Panc1 (cell line): ENCODE data around the gene FIBP. TPM values are rescaled to one million over a fixed set of nuclear protein-coding genes. Genes with fewer than 3 reads are reported as not detected.

Experiments
- ATAC-seq: fragments of 200-7000 bp; cut with Tn5 transposase; 2 replicates; pipeline ENCODE4 v1.9.1; 2020; ENCODE audit warnings: mild to moderate bottlenecking, moderate library complexity
- BruUV-seq: library from RNA; stranded (reverse); fragments of 400-500 nt; replicated peaks from 2 replicates; lab custom pipeline; 2021; lab: Mats Ljungman, UMichigan
- CTCF ChIA-PET: fragments of 300-600 bp; sonication (Branson Sonifier 250); formaldehyde crosslinking; loops from one replicate; lab custom pipeline; 2022; ENCODE audit warnings: antibody characterized with exemption; lab: Charles Lee
- POLR2A ChIA-PET: fragments of 300-600 bp; sonication (Branson Sonifier 250); formaldehyde crosslinking; loops from one replicate; lab custom pipeline; 2022; ENCODE audit warnings: antibody characterized with exemption; lab: Charles Lee
- DNase-seq: peaks from one replicate; pipeline ENCODE4 v3.0.0-alpha.2; 2010; ENCODE audit warnings: low read depth, low spot score
- H3K27ac ChIP-seq: 2 replicates; pipeline ENCODE4 v1.5.1; 2011; ENCODE audit warnings: mild to moderate bottlenecking, low read length, inconsistent platforms
- H3K27me3 ChIP-seq: fragments of 200-500 bp; sonication (Bioruptor generic); 2 replicates; pipeline ENCODE4 v1.6.0; 2014; ENCODE audit warnings: low read length, inconsistent platforms; ENCODE audit not compliant: control insufficient read depth, insufficient read depth
- H3K36me3 ChIP-seq: fragments of 200-500 bp; sonication (Bioruptor generic); 2 replicates; pipeline ENCODE4 v1.5.1; 2014; ENCODE audit warnings: inconsistent platforms, mild to moderate bottlenecking, low read length, moderate library complexity; ENCODE audit not compliant: control insufficient read depth, insufficient read depth
- H3K4me1 ChIP-seq: 2 replicates; pipeline ENCODE4 v1.5.1; 2011; ENCODE audit warnings: inconsistent platforms, mild to moderate bottlenecking, low read length, moderate library complexity; ENCODE audit not compliant: control insufficient read depth, insufficient read depth
- H3K4me3 ChIP-seq, 2 experiments: 2 replicates each; pipeline ENCODE4 v1.5.1; 2011 to 2012; ENCODE audit warnings: low read depth in 2 of 2, low read length in 2 of 2, mild to moderate bottlenecking in 2 of 2, inconsistent platforms in 1 of 2, moderate library complexity in 1 of 2
- H3K9me3 ChIP-seq: fragments of 200-500 bp; sonication (Bioruptor generic); 2 replicates; pipeline ENCODE4 v1.5.1; 2014; ENCODE audit warnings: low read depth, mild to moderate bottlenecking, inconsistent platforms, low read length, moderate library complexity; ENCODE audit not compliant: control insufficient read depth, insufficient read depth
- CTCF ChIP-seq: fragments of 450-650 bp; IDR thresholded peaks from 2 replicates; pipeline ENCODE4 v1.5.1; 2017; ENCODE audit warnings: mild to moderate bottlenecking
- POLR2AphosphoS5 ChIP-seq: IDR thresholded peaks from 2 replicates; pipeline ENCODE4 v1.6.1; 2012; ENCODE audit warnings: mild to moderate bottlenecking, low read depth, low read length, moderate library complexity
- SIN3A ChIP-seq: IDR thresholded peaks from 2 replicates; pipeline ENCODE4 v1.6.1; 2012; ENCODE audit warnings: low read depth, mild to moderate bottlenecking, low read length, moderate library complexity, borderline replicate concordance; ENCODE audit not compliant: insufficient read depth
- TCF7L2 ChIP-seq: IDR thresholded peaks from 2 replicates; pipeline ENCODE4 v1.6.1; 2011; ENCODE audit warnings: mild to moderate bottlenecking, low read depth, low read length, inconsistent platforms
- in situ Hi-C: cut with HindIII; loops from 2 replicates; pipeline ENCODE4 v1.10.0; 2016; ENCODE audit warnings: low sequenced_read_pairs, low pct_unique_long_range_greater_than_20kb
- intact Hi-C: fragments of 100-400 bp; cut with micrococcal nuclease; formaldehyde crosslinking; loops from one replicate; pipeline ENCODE4 v1.10.0; 2022; ENCODE audit not compliant: unreplicated experiment
- total RNA-seq: library from RNA; stranded (reverse); gene quantifications from one replicate; pipeline ENCODE4 v1.2.1, GENCODE V29; 2021; ENCODE audit not compliant: unreplicated experiment
- TF ChIP-seq, protein P1 (sequence below), 2 experiments: IDR thresholded peaks; 2 replicates each; pipeline ENCODE4 v1.6.1; 2011 to 2012; ENCODE audit warnings: low read depth in 2 of 2, control low read depth in 1 of 2, low read length in 1 of 2, mild to moderate bottlenecking in 1 of 2, moderate library complexity in 1 of 2; ENCODE audit not compliant: insufficient read depth in 1 of 2

The FIBP gene
- total RNA-seq, 1 experiment from 2014 or later = 105 TPM

GRCh38 chr11:65917077-65917433, 28.8 kb upstream of the FIBP start:
- intact Hi-C loops (no loop called here), in situ Hi-C loops (no loop called here)
- Histone ChIP-seq H3K4me3 (peak overlapping the region; percentile 86 to 97), H3K27ac (peak overlapping the region; percentile 99), H3K9me3 (no peaks in the 10 kb centered on the region), H3K36me3 (peaks cover 3% of the 10 kb centered on the region; the same call in 1 of the 2 replicates), H3K4me1 (peaks cover 72% of the 10 kb centered on the region), H3K27me3 (no peaks in the 10 kb centered on the region)
- no peak for DNase-seq
- TF ChIP-seq TCF7L2 = no peak
- no peak for TF ChIP-seq POLR2AphosphoS5
- no peak for TF ChIP-seq CTCF
- TF ChIP-seq, protein P1, sequence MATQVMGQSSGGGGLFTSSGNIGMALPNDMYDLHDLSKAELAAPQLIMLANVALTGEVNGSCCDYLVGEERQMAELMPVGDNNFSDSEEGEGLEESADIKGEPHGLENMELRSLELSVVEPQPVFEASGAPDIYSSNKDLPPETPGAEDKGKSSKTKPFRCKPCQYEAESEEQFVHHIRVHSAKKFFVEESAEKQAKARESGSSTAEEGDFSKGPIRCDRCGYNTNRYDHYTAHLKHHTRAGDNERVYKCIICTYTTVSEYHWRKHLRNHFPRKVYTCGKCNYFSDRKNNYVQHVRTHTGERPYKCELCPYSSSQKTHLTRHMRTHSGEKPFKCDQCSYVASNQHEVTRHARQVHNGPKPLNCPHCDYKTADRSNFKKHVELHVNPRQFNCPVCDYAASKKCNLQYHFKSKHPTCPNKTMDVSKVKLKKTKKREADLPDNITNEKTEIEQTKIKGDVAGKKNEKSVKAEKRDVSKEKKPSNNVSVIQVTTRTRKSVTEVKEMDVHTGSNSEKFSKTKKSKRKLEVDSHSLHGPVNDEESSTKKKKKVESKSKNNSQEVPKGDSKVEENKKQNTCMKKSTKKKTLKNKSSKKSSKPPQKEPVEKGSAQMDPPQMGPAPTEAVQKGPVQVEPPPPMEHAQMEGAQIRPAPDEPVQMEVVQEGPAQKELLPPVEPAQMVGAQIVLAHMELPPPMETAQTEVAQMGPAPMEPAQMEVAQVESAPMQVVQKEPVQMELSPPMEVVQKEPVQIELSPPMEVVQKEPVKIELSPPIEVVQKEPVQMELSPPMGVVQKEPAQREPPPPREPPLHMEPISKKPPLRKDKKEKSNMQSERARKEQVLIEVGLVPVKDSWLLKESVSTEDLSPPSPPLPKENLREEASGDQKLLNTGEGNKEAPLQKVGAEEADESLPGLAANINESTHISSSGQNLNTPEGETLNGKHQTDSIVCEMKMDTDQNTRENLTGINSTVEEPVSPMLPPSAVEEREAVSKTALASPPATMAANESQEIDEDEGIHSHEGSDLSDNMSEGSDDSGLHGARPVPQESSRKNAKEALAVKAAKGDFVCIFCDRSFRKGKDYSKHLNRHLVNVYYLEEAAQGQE (IDR thresholded peaks at IDR 0.05; ENCODE audit: insufficient read depth in 1 of 2, low read depth in 2 of 2, low read length in 1 of 2) = no peak
- no peak for TF ChIP-seq SIN3A
- BruUV-seq = no TSS peak
- ATAC-seq = no peak
- ChIA-PET CTCF (no interaction called here), POLR2A (interaction anchor here (1.2 to 3.8 kb wide), 2 partner anchors 15 to 19 kb away, joined by 4 to 35 read pairs; partner anchors contain the start of gene FOSL1)

DNA sequence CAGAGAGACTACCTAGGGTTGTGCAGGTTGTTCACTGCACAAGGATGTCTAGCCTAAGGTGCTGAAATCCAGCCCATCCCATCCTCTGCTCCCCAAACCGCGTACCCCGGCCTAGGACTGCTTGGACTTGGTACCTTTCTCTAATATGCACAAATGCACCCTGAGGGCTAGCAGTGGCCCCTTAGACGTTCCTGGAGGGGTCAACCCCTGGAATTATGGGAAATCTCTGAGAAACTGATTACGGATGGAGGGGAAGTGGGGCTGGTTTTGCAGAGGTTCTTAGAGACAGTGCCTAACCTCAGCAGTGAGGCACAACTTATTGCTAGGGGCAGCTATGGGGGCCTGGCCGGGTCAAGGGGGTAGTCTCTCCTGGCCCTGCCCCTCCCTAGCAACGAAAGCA, 28.1 kb upstream of the FIBP start:
- Histone ChIP-seq H3K27ac (peak overlapping the region; percentile 99), H3K36me3 (peaks cover 3% of the 10 kb centered on the region; the same call in 1 of the 2 replicates), H3K4me3 (peak overlapping the region; percentile 86 to 97), H3K4me1 (peaks cover 77% of the 10 kb centered on the region), H3K9me3 (no peaks in the 10 kb centered on the region), H3K27me3 (no peaks in the 10 kb centered on the region)
- ATAC-seq (peak; percentile 3), DNase-seq (no peak)
- intact Hi-C loops = no loop called here
- in situ Hi-C loops = no loop called here
- ChIA-PET CTCF (interaction anchor here (1.0 to 1.5 kb wide), 2 partner anchors 16 to 26 kb away, joined by 3 to 4 read pairs; partner anchors contain the start of genes CCDC85B and FOSL1), POLR2A (interaction anchor here (0.6 to 3.8 kb wide), 7 partner anchors 10 to 1725 kb away, joined by 4 to 35 read pairs (median 8); partner anchors contain the start of genes FIBP and FOSL1)
- BruUV-seq = no TSS peak
- TF ChIP-seq POLR2AphosphoS5 = peak; percentile 17
- TF ChIP-seq, protein P1 (IDR thresholded peaks at IDR 0.05; ENCODE audit: insufficient read depth in 1 of 2, low read depth in 2 of 2, low read length in 1 of 2) = no peak
